A549 (cell line): ENCODE measurements around the gene ZNF69. TPM values are rescaled to one million over a fixed set of nuclear protein-coding genes. Genes with fewer than 3 reads are reported as not detected.

ENCODE experiments used
- ATAC-seq, 2 experiments: fragments of 200-7000 bp in 1 of 2; fragments of >200 bp in 1 of 2; cut with Nextera tagmentation in 1 of 2; cut with Tn5 transposase in 1 of 2; 3 replicates each; pipeline versions ENCODE4 v1.8.0 to v1.9.1; 2018 to 2020; ENCODE audit warnings: mild to moderate bottlenecking in 1 of 2, moderate library complexity in 1 of 2
- CTCF ChIA-PET: fragments of 300-600 bp; sonication (Branson Sonifier 250); formaldehyde crosslinking; extraction: SDS; loops from one replicate; lab custom pipeline; 2021; ENCODE audit warnings: antibody characterized with exemption, inconsistent platforms; lab: Yijun Ruan, JAX
- POLR2A ChIA-PET: fragments of 350-600 bp; formaldehyde crosslinking; extraction: SDS; loops from one replicate; lab custom pipeline; 2021; ENCODE audit warnings: antibody characterized with exemption, inconsistent platforms; lab: Yijun Ruan, JAX
- DNase-seq, 2 experiments: peaks; one replicate each; pipeline versions ENCODE4 v3.0.0 to v3.0.0-alpha.2; 2011 to 2016; ENCODE audit warnings: low read depth in 1 of 2, low spot score in 1 of 2
- FAIRE-seq: peaks from 2 replicates; lab custom pipeline; 2011; peaks lifted over from hg19 to GRCh38; lab: Jason Lieb, UNC
- H3K27ac ChIP-seq, 2 experiments: fragments of >200 bp; sonication (Bioruptor Twin); formaldehyde crosslinking; 3 replicates each; pipeline ENCODE4 v1.5.1; 2016 to 2017
- H3K4me1 ChIP-seq: fragments of >200 bp; sonication (Bioruptor Twin); formaldehyde crosslinking; 3 replicates; pipeline ENCODE4 v1.6.1; 2016
- H3K4me2 ChIP-seq: fragments of >200 bp; sonication (Bioruptor Twin); formaldehyde crosslinking; 3 replicates; pipeline ENCODE4 v1.6.1; 2016
- H3K4me3 ChIP-seq: fragments of >200 bp; sonication (Bioruptor Twin); formaldehyde crosslinking; 3 replicates; pipeline ENCODE4 v1.5.1; 2016
- H3K9me3 ChIP-seq: fragments of >200 bp; sonication (Bioruptor Twin); formaldehyde crosslinking; 3 replicates; pipeline ENCODE4 v1.6.1; 2016
- BHLHE40 ChIP-seq: IDR thresholded peaks from 2 replicates; pipeline ENCODE4 v1.6.1; 2012; ENCODE audit warnings: low read depth, low read length, inconsistent platforms
- CBX2 ChIP-seq: fragments of 200-600 bp; sonication (generic); IDR thresholded peaks from 2 replicates; pipeline ENCODE4 v1.6.1; 2016; ENCODE audit warnings: low read depth, mild to moderate bottlenecking, borderline replicate concordance
- CBX8 ChIP-seq: fragments of 200-600 bp; sonication (generic); IDR thresholded peaks from 2 replicates; pipeline ENCODE4 v1.6.1; 2016
- CEBPB ChIP-seq, 2 experiments: fragments of >200 bp in 1 of 2; sonication (Bioruptor Twin) in 1 of 2; formaldehyde crosslinking in 1 of 2; IDR thresholded peaks; 2 replicates each; pipeline ENCODE4 v1.6.1; 2012 to 2016
- CHD4 ChIP-seq: fragments of 200-600 bp; sonication (generic); IDR thresholded peaks from 2 replicates; pipeline ENCODE4 v1.6.1; 2016; ENCODE audit warnings: antibody characterized with exemption, mild to moderate bottlenecking, borderline replicate concordance
- EHF ChIP-seq: fragments of 250-450 bp; sonication (Bioruptor Pico); IDR thresholded peaks from 2 replicates; pipeline ENCODE4 v1.5.0; 2020; ENCODE audit warnings: mild to moderate bottlenecking
- EHMT2 ChIP-seq: fragments of 200-600 bp; sonication (generic); IDR thresholded peaks from 2 replicates; pipeline ENCODE4 v1.6.1; 2016; ENCODE audit warnings: antibody characterized with exemption, low read depth, mild to moderate bottlenecking, moderate library complexity
- EP300 ChIP-seq, 2 experiments: fragments of >200 bp; sonication (Bioruptor Twin); formaldehyde crosslinking; IDR thresholded peaks; 2 replicates in 1 of 2; 3 replicates in 1 of 2; pipeline ENCODE4 v1.6.1; 2016 to 2017
- ESRRA ChIP-seq: fragments of 150-350 bp; IDR thresholded peaks from 2 replicates; pipeline ENCODE4 v1.6.1; 2014; ENCODE audit warnings: mild to moderate bottlenecking, low read length, borderline replicate concordance
- GATA3 ChIP-seq: IDR thresholded peaks from 2 replicates; pipeline ENCODE4 v1.6.1; 2012; ENCODE audit warnings: borderline replicate concordance
- HOXB13 ChIP-seq: fragments of 250-450 bp; sonication (Bioruptor Pico); IDR thresholded peaks from 2 replicates; pipeline ENCODE4 v1.5.0; 2020; ENCODE audit warnings: low read depth, mild to moderate bottlenecking, moderate library complexity
- HOXB5 ChIP-seq: fragments of 250-450 bp; sonication (Bioruptor Pico); IDR thresholded peaks from 2 replicates; pipeline ENCODE4 v1.5.0; 2020; ENCODE audit warnings: mild to moderate bottlenecking, moderate library complexity
- JUNB ChIP-seq: fragments of >200 bp; sonication (Bioruptor Twin); formaldehyde crosslinking; IDR thresholded peaks from 2 replicates; pipeline ENCODE4 v1.6.1; 2016
- KDM5A ChIP-seq: fragments of 200-600 bp; sonication (generic); IDR thresholded peaks from 2 replicates; pipeline ENCODE4 v1.6.1; 2016; ENCODE audit warnings: antibody characterized with exemption, mild to moderate bottlenecking
- MAZ ChIP-seq: fragments of 150-350 bp; IDR thresholded peaks from 2 replicates; pipeline ENCODE4 v1.6.1; 2014; ENCODE audit warnings: antibody characterized with exemption, low read depth, low read length, borderline replicate concordance
- MYC ChIP-seq: IDR thresholded peaks from 2 replicates; pipeline ENCODE4 v1.6.1; 2012; ENCODE audit warnings: mild to moderate bottlenecking, inconsistent platforms, low read length, improper control_type of control experiment, borderline replicate concordance
- NFE2L2 ChIP-seq: fragments of 150-350 bp; conservative IDR thresholded peaks from 2 replicates; pipeline ENCODE4 v1.6.1; 2014; ENCODE audit warnings: low read length
- NPAS2 ChIP-seq: fragments of 250-450 bp; sonication (Bioruptor Pico); IDR thresholded peaks from 2 replicates; pipeline ENCODE4 v1.8.0; 2022; ENCODE audit warnings: mild to moderate bottlenecking, moderate library complexity, borderline replicate concordance
- NR3C1 ChIP-seq: fragments of >200 bp; sonication (Bioruptor Twin); formaldehyde crosslinking; IDR thresholded peaks from 3 replicates; pipeline ENCODE4 v1.6.1; 2017
- RAD21 ChIP-seq, 2 experiments: fragments of >200 bp in 1 of 2; sonication (Bioruptor Twin) in 1 of 2; formaldehyde crosslinking in 1 of 2; IDR thresholded peaks in 1 of 2; conservative IDR thresholded peaks in 1 of 2; 2 replicates in 1 of 2; 3 replicates in 1 of 2; pipeline ENCODE4 v1.6.1; 2012 to 2018; ENCODE audit warnings: inconsistent platforms in 1 of 2
- RARB ChIP-seq: fragments of 250-450 bp; sonication (Bioruptor Pico); IDR thresholded peaks from 2 replicates; pipeline ENCODE4 v1.8.0; 2021; ENCODE audit warnings: mild to moderate bottlenecking, moderate library complexity
- RFX5 ChIP-seq: fragments of 450-650 bp; IDR thresholded peaks from 2 replicates; pipeline ENCODE4 v1.7.1; 2014; ENCODE audit warnings: antibody characterized with exemption, mild to moderate bottlenecking, moderate library complexity
- RNF2 ChIP-seq: fragments of 200-600 bp; sonication (generic); IDR thresholded peaks from 2 replicates; pipeline ENCODE4 v1.6.1; 2016; ENCODE audit warnings: low read depth, mild to moderate bottlenecking, antibody characterized with exemption, moderate library complexity, borderline replicate concordance
- TFCP2L1 ChIP-seq: fragments of 250-450 bp; sonication (Bioruptor Pico); IDR thresholded peaks from 2 replicates; pipeline ENCODE4 v1.5.0; 2021; ENCODE audit warnings: mild to moderate bottlenecking
- ZSCAN20 ChIP-seq: fragments of 250-450 bp; sonication (Bioruptor Pico); IDR thresholded peaks from 2 replicates; pipeline ENCODE4 v1.8.0; 2022; ENCODE audit warnings: mild to moderate bottlenecking, moderate library complexity
- WGBS: methylation state at CpG from one replicate; pipeline ENCODE4 v1.1.6; 2017; ENCODE audit errors: missing lambda C conversion rate; 5-methylcytosine and 5-hydroxymethylcytosine counted together
- polyA plus RNA-seq, 4 experiments: library from polyadenylated mRNA; depleted of rRNA in 3 of 4; stranded (reverse); fragments of >200 nt; fragmentation: RNase III in 1 of 4; extraction: RNeasy Plus Mini Kit Qiagen cat#74134 plus additional on column Dnase treatment in 1 of 4; gene quantifications; 2 replicates in 3 of 4; 3 replicates in 1 of 4; pipeline ENCODE4 v1.2.3, GENCODE V29; 2011 to 2017
- TF ChIP-seq, protein P1 (sequence below): IDR thresholded peaks from 2 replicates; pipeline ENCODE4 v1.6.1; 2012
- TF ChIP-seq, protein P2 (sequence below): IDR thresholded peaks from 2 replicates; pipeline ENCODE4 v1.6.1; 2012
- TF ChIP-seq, protein P3 (sequence below): fragments of 150-350 bp; IDR thresholded peaks from 2 replicates; pipeline ENCODE4 v1.6.1; 2014; ENCODE audit warnings: low read depth, mild to moderate bottlenecking, low read length

Gene ZNF69
- polyA plus RNA-seq, 2 of the 4 experiments (the other 2 are of a cell fraction) = not detected

DNA sequence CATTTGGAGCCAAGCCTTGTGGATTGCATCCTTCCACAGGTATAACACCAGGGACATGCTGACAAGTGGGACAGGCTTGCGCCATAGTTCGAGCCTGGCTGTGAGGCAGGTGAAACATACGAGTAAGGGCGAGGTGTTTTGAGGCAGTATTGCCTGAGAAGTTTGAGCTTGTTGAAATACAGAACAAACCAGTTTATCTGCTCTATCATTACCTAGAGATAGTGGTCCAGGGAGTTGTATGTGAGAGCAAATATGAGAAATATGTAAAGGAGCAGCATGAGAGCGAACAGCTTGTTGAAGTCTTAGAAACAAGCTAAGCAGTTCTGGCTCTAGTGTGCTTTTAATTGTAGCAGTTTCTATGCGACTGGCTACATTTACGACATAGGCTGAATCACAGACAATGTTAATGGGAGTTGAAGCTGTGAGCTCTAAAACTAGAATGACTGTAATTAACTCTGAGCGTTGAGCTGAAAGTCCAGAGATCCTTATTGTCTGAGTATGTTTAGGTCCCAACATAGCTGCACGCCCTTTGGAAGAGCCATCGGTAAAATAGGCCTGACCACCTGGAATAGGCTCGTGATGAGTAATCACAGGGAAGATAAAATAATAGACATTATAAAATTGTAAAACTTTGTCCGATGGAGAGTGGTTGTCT, 30.9 kb upstream of the ZNF69 start:
- 14% methylated on average over 12 of the region's 12 CpGs for WGBS
- ATAC-seq (no peak), DNase-seq (no peak), FAIRE-seq (no peak)
- TF ChIP-seq NR3C1 = no peak
- TF ChIP-seq CBX8 = no peak
- TF ChIP-seq, protein P1, sequence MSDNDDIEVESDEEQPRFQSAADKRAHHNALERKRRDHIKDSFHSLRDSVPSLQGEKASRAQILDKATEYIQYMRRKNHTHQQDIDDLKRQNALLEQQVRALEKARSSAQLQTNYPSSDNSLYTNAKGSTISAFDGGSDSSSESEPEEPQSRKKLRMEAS = no peak
- TF ChIP-seq MAZ = no peak
- TF ChIP-seq RFX5 = no peak
- TF ChIP-seq CBX2 = no peak
- TF ChIP-seq RARB (CRISPR knock-in tag) = no peak
- no peak for TF ChIP-seq GATA3
- no peak for TF ChIP-seq NFE2L2
- no peak for TF ChIP-seq KDM5A
- TF ChIP-seq RNF2 = no peak
- TF ChIP-seq HOXB5 = no peak
- TF ChIP-seq ZSCAN20 = no peak
- TF ChIP-seq MYC = no peak
- TF ChIP-seq ESRRA = no peak
- TF ChIP-seq RAD21 (conservative IDR thresholded peaks at IDR 0.05 in 1 of 2, IDR thresholded peaks at IDR 0.05 in 1 of 2) = no peak
- TF ChIP-seq CEBPB (IDR thresholded peaks at IDR 0.05) = no peak
- no peak for TF ChIP-seq EP300 (IDR thresholded peaks at IDR 0.05)
- Histone ChIP-seq H3K4me1 (no peaks in the 10 kb centered on the region), H3K4me3 (no peak overlapping the region), H3K4me2 (no peak overlapping the region), H3K9me3 (no peaks in the 10 kb centered on the region), H3K27ac (no peak overlapping the region)
- ChIA-PET POLR2A (no interaction called here), CTCF (no interaction called here)

DNA sequence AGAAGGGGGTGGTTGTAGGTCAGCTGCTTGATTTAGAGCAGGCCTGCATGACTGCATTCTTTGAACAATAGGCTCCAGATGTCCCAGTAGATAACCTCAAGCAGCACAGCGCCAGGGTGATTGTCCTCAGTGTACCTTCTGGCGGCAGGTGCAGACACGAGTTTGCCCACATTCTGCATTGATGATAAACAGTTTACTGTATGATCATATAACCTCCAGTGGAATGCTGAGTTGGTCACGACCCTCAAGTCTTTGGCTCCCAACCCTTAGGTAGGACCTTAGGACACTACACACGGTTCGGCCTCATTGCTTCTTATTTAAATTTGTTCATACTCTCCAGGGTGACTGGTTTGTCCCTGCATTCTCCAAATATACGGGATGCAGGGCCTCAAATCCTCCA, 26.9 kb upstream of the ZNF69 start:
- 0 out of 3 replicates have a peak, but pooled peaks cover under 1% of the 10 kb centered on the region for H3K9me3 ChIP-seq
- TF ChIP-seq, protein P2, sequence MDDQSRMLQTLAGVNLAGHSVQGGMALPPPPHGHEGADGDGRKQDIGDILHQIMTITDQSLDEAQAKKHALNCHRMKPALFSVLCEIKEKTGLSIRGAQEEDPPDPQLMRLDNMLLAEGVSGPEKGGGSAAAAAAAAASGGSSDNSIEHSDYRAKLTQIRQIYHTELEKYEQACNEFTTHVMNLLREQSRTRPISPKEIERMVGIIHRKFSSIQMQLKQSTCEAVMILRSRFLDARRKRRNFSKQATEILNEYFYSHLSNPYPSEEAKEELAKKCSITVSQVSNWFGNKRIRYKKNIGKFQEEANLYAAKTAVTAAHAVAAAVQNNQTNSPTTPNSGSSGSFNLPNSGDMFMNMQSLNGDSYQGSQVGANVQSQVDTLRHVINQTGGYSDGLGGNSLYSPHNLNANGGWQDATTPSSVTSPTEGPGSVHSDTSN = no peak
- no peak for TF ChIP-seq ESRRA
- TF ChIP-seq CEBPB (IDR thresholded peaks at IDR 0.05) = no peak
- no peak for TF ChIP-seq ZSCAN20
- TF ChIP-seq MYC = no peak
- TF ChIP-seq JUNB = no peak
- TF ChIP-seq NPAS2 = no peak
- no peak for TF ChIP-seq NFE2L2
- TF ChIP-seq, protein P3, sequence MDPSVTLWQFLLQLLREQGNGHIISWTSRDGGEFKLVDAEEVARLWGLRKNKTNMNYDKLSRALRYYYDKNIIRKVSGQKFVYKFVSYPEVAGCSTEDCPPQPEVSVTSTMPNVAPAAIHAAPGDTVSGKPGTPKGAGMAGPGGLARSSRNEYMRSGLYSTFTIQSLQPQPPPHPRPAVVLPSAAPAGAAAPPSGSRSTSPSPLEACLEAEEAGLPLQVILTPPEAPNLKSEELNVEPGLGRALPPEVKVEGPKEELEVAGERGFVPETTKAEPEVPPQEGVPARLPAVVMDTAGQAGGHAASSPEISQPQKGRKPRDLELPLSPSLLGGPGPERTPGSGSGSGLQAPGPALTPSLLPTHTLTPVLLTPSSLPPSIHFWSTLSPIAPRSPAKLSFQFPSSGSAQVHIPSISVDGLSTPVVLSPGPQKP = no peak
- TF ChIP-seq, protein P1 = no peak
- no peak for TF ChIP-seq BHLHE40
- no peak for TF ChIP-seq EHMT2
- no peak for TF ChIP-seq EHF
- TF ChIP-seq HOXB13 = no peak
- TF ChIP-seq RNF2 = no peak
- TF ChIP-seq TFCP2L1 = no peak
- TF ChIP-seq GATA3 = no peak
- TF ChIP-seq RAD21 (conservative IDR thresholded peaks at IDR 0.05 in 1 of 2, IDR thresholded peaks at IDR 0.05 in 1 of 2) = no peak
- no peak for TF ChIP-seq CHD4
- ChIA-PET CTCF (no interaction called here), POLR2A (no interaction called here)
- no peak overlapping the region for H3K4me2 ChIP-seq
- no peaks in the 10 kb centered on the region for H3K4me1 ChIP-seq
- no peak for ATAC-seq
- no peak for FAIRE-seq
- WGBS = 9% methylated on average over 7 of the region's 7 CpGs
- H3K27ac ChIP-seq = no peak overlapping the region
- no peak overlapping the region for H3K4me3 ChIP-seq
- DNase-seq = no peak
